Mesodermal cell (in vitro differentiated cells): ENCODE data around the gene GEMIN5.
"Not testable (repeated sequence)": the region's sequence is repeated elsewhere in the genome, so short reads cannot be mapped to it uniquely, and the experiment has no call there.

Experiments used
- H3K27ac ChIP-seq: 2 replicates; pipeline ENCODE4 v1.7.0; 2013; ENCODE audit warnings: mild to moderate bottlenecking, low read depth, low read length, moderate library complexity; ENCODE audit not compliant: severe bottlenecking
- H3K36me3 ChIP-seq: 2 replicates; pipeline ENCODE4 v1.7.1; 2013; ENCODE audit warnings: mild to moderate bottlenecking, low read length, moderate library complexity; ENCODE audit not compliant: control insufficient read depth, insufficient read depth
- H3K4me1 ChIP-seq: one replicate; pipeline ENCODE4 v1.7.1; 2013; ENCODE audit warnings: mild to moderate bottlenecking, low read length; ENCODE audit not compliant: insufficient read depth, control insufficient read depth, poor library complexity, severe bottlenecking
- H3K4me3 ChIP-seq: 2 replicates; pipeline ENCODE4 v1.7.0; 2013; ENCODE audit warnings: low read length, control low read depth, mild to moderate bottlenecking; ENCODE audit not compliant: insufficient read depth, poor library complexity, severe bottlenecking; ENCODE audit errors: extremely low read depth
- H3K9me3 ChIP-seq: 2 replicates; pipeline ENCODE4 v1.7.1; 2013; ENCODE audit warnings: mild to moderate bottlenecking, low read length, moderate library complexity; ENCODE audit not compliant: control insufficient read depth
- WGBS, 2 experiments: methylation state at CpG; one replicate each; pipeline ENCODE4 v1.1.5; 2013; ENCODE audit warnings: missing lambda C conversion rate in 2 of 2; ENCODE audit not compliant: insufficient coverage in 2 of 2; 5-methylcytosine and 5-hydroxymethylcytosine counted together

GEMIN5 gene

DNA sequence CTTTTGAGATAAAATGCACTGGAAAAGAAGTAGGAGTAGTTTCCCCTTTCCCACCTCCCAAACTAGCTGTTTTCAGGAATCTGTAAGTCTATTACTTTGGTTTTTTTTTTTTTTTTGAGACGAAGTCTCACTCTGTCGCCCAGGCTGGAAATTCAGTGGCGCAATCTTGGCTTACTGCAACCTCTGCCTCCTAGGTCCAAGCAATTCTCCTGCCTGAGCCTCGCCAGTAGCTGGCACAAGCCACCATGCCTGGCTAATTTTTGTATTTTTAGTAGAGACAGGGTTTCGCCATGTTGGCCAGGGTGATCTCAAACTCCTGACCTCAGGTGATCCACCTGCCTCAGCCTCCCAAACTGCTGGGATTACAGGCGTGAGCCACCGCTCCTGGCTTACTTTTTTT lies 32.4 kb downstream of the GEMIN5 start:
- not testable (repeated sequence) for H3K4me3 ChIP-seq, H3K27ac ChIP-seq, H3K9me3 ChIP-seq, H3K4me1 ChIP-seq
- 82 to 100% methylated on average over 3 to 4 of the region's 7 CpGs for WGBS, 2 experiments
- H3K36me3 ChIP-seq = peaks cover 72% of the 10 kb centered on the region

DNA sequence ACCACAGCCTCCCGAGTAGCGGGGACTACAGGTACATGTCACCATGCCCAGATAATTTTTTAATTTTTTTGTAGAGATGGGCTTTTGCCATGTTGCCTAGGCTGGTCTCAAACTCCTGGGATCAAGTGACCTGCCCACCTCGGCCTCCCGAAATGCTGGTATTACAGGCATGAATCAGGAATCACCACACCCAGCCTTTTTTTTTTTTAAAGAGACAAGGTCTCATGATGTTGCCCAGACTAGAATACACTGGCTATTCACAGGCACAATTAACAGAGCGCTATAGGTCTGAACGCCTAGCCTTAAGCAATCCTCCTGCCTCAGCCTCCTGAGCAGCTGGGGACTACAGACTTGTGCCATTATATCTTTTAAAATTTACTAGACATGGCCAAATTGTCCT lies 36.1 kb downstream of the GEMIN5 start:
- WGBS, 2 experiments = 98 to 100% methylated on average over 4 to 6 of the region's 6 CpGs
- Histone ChIP-seq H3K36me3 (peaks cover 78% of the 10 kb centered on the region), H3K9me3 (no peaks in the 10 kb centered on the region), H3K4me3 (no peak overlapping the region), H3K4me1 (no peaks in the 10 kb centered on the region), H3K27ac (no peak overlapping the region)

DNA sequence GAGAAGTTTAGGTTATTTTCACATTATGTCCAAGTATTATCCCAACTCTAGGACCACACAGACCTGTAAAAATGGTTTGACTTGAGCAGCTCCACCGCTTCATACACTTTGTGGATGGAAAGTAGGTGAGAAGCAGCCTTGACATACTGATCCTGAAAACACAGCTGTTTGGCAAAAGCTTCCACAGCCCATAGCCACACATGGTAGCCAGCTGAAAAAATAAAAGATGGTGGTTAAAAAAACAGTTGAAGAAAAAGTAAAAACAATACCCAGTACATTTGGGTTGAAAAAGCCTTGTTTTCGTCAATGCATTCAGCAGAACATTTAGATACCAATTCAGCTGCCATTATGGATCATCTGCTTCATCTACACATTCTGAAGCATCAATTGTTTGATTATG lies 36.7 kb downstream of the GEMIN5 start:
- WGBS, 2 experiments = 100% methylated on average over 1 of the region's 2 CpGs; no CpG with 5 or more reads in 1 of the 2 experiments
- H3K36me3 ChIP-seq = peaks cover 77% of the 10 kb centered on the region

DNA sequence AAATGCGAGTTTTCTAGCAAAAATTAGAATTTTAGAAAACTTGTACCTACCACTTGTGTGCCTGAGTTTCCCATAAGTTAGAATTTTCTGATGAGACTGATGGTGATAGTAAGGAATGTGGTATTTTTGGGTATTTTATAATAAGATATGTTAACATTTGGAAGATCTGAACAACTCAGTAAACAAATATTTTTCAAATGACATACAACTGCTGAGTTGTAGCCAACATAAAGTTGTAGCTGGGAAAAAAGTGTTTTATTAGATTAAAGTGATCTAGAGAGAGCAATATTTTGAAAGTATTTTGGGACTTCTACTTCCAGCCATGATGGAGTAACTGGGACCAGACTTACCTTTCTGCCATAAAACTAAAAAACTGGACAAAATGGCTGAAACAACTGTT lies 37.9 kb downstream of the GEMIN5 start:
- no peak overlapping the region for H3K4me3 ChIP-seq

More for the DNA sequence above, 36.7 kb downstream of the GEMIN5 start:
- Histone ChIP-seq H3K9me3 (no peaks in the 10 kb centered on the region), H3K4me1 (no peaks in the 10 kb centered on the region), H3K4me3 (no peak overlapping the region), H3K27ac (no peak overlapping the region)

DNA sequence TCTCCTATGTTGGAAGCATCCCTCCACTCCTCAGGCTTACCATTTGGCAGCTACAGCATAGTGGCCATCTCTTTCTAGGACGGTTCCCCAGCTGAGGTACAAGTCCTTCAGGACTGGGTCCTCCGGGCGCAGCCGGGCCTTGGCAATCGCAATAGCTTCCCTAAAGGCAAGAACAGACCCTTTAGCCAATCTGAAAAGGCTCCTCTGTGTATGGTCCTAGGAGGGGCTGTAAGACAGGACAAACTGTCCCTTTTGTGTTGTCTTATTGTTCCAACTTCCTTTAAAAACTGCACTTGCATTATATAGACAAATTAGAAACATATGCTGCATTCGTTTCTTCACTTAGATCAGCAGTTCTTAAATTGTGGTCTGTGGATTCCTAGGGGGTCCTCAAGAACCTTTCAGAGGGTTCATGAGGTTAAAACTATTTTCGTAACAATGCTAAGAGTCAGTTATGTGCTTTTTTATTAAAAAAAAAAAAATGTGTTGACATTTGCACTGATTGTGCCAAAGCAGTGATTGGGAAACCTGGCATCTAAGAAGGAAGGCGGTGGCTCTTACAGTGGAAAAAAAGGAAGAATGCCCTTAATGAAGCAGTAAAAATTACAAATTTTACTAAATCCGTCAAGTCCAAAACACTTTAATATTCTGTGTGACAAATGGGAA lies 38.7 kb downstream of the GEMIN5 start:
- H3K4me3 ChIP-seq = no peak overlapping the region
- H3K36me3 ChIP-seq = peaks cover 82% of the 10 kb centered on the region
- 95 to 97% methylated on average over 7 of the region's 9 CpGs for WGBS, 2 experiments
- H3K9me3 ChIP-seq = no peaks in the 10 kb centered on the region
- H3K27ac ChIP-seq = no peak overlapping the region
- no peaks in the 10 kb centered on the region for H3K4me1 ChIP-seq

More for the DNA sequence above, 37.9 kb downstream of the GEMIN5 start:
- no peaks in the 10 kb centered on the region for H3K4me1 ChIP-seq
- peaks cover 86% of the 10 kb centered on the region for H3K36me3 ChIP-seq
- no CpG with 5 or more reads among the region's 1 CpG for WGBS, 2 experiments
- no peaks in the 10 kb centered on the region for H3K9me3 ChIP-seq
- H3K27ac ChIP-seq = no peak overlapping the region

DNA sequence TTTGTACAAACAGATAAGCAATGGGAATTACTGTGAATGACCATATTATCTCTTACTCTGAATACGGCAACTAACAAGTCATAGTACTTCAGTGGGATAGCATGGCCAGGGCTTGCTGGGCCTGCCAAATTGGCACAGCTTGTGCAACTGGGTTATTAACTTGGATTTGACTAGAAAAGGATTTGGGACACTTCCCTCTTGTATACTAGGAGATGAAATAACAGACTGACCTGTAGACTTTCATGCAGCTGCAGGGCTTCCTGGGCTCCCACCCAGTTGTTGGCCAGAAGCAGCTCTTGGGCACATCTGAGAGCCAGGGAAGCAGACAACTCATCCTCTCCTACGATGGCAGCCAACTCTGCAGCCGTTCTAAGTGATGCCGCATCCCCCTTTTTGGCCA lies 39.8 kb downstream of the GEMIN5 start:
- H3K36me3 ChIP-seq = peaks cover 88% of the 10 kb centered on the region
- WGBS, 2 experiments = 92 to 100% methylated on average over 1 to 3 of the region's 4 CpGs

DNA sequence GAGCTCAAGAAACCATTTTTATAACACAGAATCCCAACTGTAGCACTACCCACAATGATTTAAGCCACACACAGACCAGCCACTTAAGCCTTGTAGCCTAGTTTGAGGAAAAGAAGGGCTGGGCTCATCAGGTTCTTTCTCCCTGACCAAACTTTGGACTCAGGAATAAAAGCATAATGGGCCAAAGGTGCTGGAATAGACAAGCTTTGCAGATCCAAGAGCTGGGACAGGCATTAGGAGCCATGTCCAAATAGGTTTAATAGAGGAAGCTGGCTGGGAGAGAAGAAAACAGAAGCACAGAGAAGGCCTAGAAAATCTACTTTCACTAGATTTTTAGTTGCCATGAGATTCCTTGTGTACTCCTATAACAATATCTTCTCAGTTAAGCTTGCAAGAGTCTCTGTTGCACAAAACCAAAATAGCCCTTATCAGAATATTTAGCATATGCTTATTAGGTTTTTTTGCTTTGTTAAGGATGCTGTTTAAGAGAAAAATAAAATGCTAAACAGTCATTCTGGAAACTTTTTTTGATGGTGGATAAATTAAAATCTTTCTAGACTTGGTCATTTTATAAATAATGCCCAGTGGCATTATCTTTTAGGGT lies 41.3 kb downstream of the GEMIN5 start:
- Histone ChIP-seq H3K27ac (no peak overlapping the region), H3K4me1 (no peaks in the 10 kb centered on the region), H3K4me3 (no peak overlapping the region), H3K36me3 (peaks cover 88% of the 10 kb centered on the region), H3K9me3 (no peaks in the 10 kb centered on the region)

More for the DNA sequence above, 39.8 kb downstream of the GEMIN5 start:
- Histone ChIP-seq H3K27ac (no peak overlapping the region), H3K4me1 (no peaks in the 10 kb centered on the region), H3K9me3 (no peaks in the 10 kb centered on the region), H3K4me3 (no peak overlapping the region)

DNA sequence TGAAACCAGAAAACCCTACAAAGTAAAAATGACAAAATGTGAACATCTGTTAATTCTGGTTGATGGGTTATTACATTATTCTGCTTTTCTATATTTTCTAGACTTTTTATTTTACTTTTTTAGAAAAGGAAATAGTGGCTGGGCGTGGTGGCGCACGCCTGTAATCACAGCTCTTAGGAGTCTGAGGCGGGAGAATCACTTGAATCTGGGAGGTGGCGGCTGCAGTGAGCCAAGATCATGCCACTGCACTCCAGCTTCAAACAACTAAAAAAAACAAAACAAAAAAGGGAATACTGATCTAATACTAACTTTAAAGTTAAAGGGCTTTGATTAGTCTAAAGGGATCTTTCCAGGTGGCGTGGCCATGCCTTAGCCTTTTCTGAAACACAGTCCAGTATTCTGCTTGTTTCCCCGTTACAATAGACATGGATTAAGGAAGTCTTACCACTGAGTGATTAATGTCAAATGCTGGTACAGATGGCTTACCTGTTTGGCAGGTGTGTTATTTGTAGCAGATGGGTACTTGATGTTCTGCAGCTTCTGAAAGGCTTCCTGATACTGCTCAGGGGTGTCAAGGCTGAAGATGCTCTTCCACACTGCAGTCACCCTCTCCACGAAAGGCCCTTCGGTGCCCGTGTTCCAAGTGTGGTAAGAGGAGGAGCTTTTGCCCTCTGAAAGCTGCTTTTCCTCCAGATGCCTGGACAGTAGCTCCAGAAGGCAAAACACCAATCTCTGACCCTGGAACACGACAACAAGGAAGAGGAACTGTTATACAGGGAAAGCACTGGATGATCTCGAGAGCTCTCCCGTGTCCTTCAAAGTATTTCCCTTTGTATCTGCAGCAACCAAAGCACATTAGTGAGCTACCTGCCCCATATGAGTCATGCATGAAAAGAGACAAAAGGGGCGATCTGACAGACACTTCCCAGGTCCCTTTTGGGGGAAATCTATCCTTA lies 42.1 kb downstream of the GEMIN5 start:
- Histone ChIP-seq H3K4me1 (no peaks in the 10 kb centered on the region), H3K9me3 (no peaks in the 10 kb centered on the region), H3K27ac (no peak overlapping the region), H3K4me3 (no peak overlapping the region), H3K36me3 (peaks cover 89% of the 10 kb centered on the region)
- WGBS, 2 experiments = 82 to 89% methylated on average over 5 to 9 of the region's 14 CpGs

DNA sequence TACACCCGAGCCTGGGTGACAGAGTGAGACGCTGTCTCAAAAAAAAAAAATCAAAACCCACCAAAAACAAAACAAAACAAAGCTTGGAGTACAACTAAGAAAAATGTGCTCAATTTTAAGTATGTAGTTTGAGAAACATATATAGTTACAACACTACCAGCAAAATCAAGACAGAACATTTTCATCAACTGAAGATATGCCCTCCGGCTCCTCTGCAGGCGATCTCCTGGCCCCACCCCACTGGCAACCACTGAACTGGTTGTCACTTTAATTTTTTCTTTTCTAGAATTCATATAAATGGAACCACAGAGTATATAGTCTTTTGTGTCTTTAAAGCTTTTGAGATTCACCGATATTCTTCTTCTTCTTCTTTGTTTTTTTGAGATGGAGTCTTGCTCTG lies 44.6 kb downstream of the GEMIN5 start:
- H3K36me3 ChIP-seq = peaks cover 90% of the 10 kb centered on the region
- no peaks in the 10 kb centered on the region for H3K4me1 ChIP-seq
- no peak overlapping the region for H3K4me3 ChIP-seq
- WGBS, 2 experiments = 80% methylated on average over 3 of the region's 5 CpGs; no CpG with 5 or more reads in 1 of the 2 experiments
- H3K9me3 ChIP-seq = peaks cover under 1% of the 10 kb centered on the region
- no peak overlapping the region for H3K27ac ChIP-seq

DNA sequence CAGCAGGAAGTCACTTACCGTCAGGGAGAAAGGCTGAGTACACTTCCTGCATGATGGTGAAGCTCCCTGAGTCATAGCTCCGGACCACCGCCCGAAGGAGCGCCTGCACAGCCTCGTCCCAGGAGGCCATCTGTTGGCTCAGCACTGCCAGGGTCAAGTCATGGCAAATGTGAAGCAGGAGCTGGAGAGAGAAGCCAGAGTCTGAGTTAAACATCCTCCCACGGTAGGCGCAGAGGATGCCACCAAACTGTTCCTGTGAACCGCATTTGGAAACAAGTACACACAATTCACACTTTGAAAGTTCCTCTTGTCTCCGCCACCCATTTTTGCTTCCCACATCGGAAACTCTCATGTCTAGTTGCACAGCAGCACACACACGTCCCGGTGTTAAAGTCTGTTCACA lies 45.6 kb downstream of the GEMIN5 start:
- Histone ChIP-seq H3K36me3 (peaks cover 92% of the 10 kb centered on the region), H3K4me1 (no peaks in the 10 kb centered on the region), H3K4me3 (no peak overlapping the region), H3K9me3 (peaks cover 9% of the 10 kb centered on the region), H3K27ac (no peak overlapping the region)
- 87 to 89% methylated on average over 12 to 13 of the region's 13 CpGs for WGBS, 2 experiments
